HG03135 (cell line): ENCODE data around the gene TMCC2.

Experiments used
- ATAC-seq: cut with Tn5 transposase; IDR thresholded peaks from one replicate; pipeline ENCODE4 v1.9.1; 2021; ENCODE audit warnings: mild to moderate bottlenecking, moderate library complexity; ENCODE audit not compliant: unreplicated experiment

TMCC2 gene

GRCh38 chr1:205259998-205260397 lies 32.3 kb downstream of the TMCC2 start:
- no peak for ATAC-seq

- no peak for ATAC-seq
Measured at GRCh38 chr1:205260948-205261732, 33.4 kb downstream of the TMCC2 start.

GRCh38 chr1:205261946-205262691 lies 34.4 kb downstream of the TMCC2 start:
- ATAC-seq: no peak

GRCh38 chr1:205262731-205263171 lies 35.0 kb downstream of the TMCC2 start:
- no peak for ATAC-seq

- no peak for ATAC-seq
Measured at GRCh38 chr1:205263580-205264190, 35.9 kb downstream of the TMCC2 start.

- ATAC-seq: no peak
Measured at GRCh38 chr1:205266611-205267305, 39.0 kb downstream of the TMCC2 start.

- no peak for ATAC-seq
Measured at GRCh38 chr1:205267306-205267902, 39.7 kb downstream of the TMCC2 start.

- no peak for ATAC-seq
Measured at GRCh38 chr1:205268846-205269680, 41.3 kb downstream of the TMCC2 start.

- ATAC-seq: no peak
Measured at GRCh38 chr1:205269711-205270110, 42.0 kb downstream of the TMCC2 start.

- no peak for ATAC-seq
Measured at GRCh38 chr1:205270271-205270670, 42.5 kb downstream of the TMCC2 start.

GRCh38 chr1:205270764-205271163 lies 43.0 kb downstream of the TMCC2 start:
- no peak for ATAC-seq

GRCh38 chr1:205271277-205271676 lies 43.5 kb downstream of the TMCC2 start:
- ATAC-seq: no peak

GRCh38 chr1:205271745-205272144 lies 44.0 kb downstream of the TMCC2 start:
- no peak for ATAC-seq

- ATAC-seq: no peak
Measured at GRCh38 chr1:205272536-205272935, 44.8 kb downstream of the TMCC2 start.

- no peak for ATAC-seq
Measured at GRCh38 chr1:205273551-205273982, 45.8 kb downstream of the TMCC2 start.

GRCh38 chr1:205274041-205274691 lies 46.4 kb downstream of the TMCC2 start:
- no peak for ATAC-seq

- ATAC-seq: no peak
Measured at GRCh38 chr1:205275133-205275532, 47.4 kb downstream of the TMCC2 start.

GRCh38 chr1:205275916-205276688 lies 48.4 kb downstream of the TMCC2 start:
- no peak for ATAC-seq

GRCh38 chr1:205276689-205277065 lies 48.9 kb downstream of the TMCC2 start:
- no peak for ATAC-seq
